Activated CD8-positive, alpha-beta memory T cell treated with anti-CD3 and anti-CD28 coated beads for 48 hours (primary cell): ENCODE measurements around the gene VGLL3.
"Not testable (repeated sequence)": the region's sequence is repeated elsewhere in the genome, so short reads cannot be mapped to it uniquely, and the experiment has no call there.

Source experiments
- DNase-seq, 3 experiments: peaks; one replicate each; pipeline ENCODE4 v3.0.0-alpha.2; 2020; ENCODE audit warnings: low read depth in 2 of 3, low spot score in 2 of 3

Gene VGLL3

DNA sequence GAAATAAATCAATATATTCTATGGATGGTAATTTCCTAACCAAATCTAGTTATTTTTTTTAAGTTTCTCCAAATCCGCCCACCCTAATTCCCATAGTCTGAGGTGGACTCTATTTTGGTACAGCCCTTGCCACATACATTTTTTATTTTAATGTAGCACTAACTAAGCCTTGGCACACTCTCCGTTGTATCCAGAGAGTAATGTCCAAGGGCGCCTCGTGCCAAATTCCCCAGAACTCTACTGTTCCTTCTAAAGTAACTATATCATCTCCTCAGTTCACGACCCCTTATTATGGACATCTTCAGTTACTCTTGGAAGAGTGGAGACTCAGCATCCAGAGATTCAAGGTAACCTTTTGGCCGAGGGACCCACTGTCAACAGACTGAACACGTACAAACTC is 1.3 kb downstream of the VGLL3 start:
- DNase-seq, result no peak

DNA sequence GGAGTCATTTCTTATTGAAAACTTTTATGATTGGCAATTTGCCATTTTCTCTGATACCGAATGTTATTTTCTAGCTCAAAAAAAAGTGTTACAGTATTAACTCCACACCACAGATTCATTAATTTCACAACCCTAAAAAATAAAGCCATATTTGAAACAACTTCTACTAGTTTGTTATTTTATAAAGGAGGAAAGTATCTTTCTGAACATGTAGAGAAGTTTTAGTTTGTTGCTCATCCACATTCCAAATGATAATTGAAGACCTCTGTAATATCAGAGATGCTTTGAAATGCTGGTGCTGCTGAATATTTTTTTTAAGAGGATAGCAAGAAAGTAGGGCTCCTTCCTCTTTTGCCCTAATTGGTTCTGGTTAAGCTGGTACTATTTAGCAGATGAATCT is 1.9 kb downstream of the VGLL3 start:
- no peak for DNase-seq

DNA sequence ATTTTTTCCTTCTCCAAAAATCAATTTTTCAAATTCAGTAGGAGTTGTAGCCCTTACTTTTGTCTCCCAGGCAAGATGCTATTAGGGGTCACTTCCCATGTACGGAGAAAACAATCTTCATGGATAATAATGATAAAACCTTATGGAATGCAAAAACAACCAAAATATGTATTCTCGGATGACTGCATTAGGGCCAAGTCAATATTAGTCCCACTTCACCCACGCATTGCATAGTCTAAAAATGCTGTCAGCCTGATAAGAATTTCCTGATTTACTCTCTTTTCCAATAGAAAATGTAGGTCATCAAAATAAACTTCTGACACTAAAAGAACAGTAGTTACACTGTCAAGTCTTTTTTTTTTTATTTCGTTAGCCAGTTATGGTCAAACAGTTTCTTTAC is 2.7 kb downstream of the VGLL3 start:
- no peak for DNase-seq

DNA sequence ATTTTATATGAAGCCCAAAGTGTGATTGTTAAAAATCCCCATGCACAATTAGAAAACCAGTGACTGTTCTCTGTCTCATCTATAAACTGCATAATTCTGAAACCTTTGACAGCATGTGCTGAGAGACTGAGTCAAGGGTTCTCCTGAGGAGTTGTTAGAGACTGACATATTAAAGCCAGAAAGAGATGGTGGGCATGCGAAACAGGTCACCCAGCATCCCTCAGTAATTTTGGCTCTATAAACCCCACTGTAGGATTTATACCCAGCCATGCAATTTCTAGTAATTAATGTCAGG is 3.6 kb downstream of the VGLL3 start:
- DNase-seq, result no peak

DNA sequence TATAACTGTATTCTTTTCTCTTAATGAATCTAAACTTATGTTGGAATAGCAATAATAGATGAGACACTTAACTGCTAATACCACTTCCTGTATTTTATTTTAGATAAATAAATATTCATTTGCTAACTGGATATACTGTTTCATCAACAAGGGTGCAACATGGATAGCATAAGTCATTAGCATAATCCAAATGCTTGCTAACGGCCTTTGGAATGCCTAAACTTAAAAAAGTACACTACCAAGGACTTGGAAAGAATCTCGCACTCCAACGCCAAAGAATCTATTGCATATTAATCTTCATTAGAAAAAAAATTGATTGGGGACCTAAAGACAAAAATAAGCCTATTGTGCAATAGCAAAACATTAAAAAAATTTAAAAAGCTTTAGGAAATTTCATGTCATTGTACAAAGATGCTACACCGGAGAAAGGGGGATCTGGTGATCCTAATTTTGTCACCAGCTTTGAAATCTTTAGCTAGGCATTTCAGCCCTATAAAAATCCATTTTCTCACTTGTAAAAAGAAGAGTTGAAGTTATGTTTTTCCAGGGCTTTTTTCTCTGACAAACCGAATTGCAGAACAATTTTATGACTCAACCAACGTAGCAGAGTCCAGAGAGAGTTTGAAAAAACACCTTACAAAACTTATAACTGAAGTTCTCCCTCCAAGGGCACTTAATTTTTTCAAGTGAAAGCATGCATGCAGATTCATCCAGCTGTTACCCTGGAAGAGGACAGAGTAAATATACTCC is 4.1 kb downstream of the VGLL3 start:
- DNase-seq, result no peak

DNA sequence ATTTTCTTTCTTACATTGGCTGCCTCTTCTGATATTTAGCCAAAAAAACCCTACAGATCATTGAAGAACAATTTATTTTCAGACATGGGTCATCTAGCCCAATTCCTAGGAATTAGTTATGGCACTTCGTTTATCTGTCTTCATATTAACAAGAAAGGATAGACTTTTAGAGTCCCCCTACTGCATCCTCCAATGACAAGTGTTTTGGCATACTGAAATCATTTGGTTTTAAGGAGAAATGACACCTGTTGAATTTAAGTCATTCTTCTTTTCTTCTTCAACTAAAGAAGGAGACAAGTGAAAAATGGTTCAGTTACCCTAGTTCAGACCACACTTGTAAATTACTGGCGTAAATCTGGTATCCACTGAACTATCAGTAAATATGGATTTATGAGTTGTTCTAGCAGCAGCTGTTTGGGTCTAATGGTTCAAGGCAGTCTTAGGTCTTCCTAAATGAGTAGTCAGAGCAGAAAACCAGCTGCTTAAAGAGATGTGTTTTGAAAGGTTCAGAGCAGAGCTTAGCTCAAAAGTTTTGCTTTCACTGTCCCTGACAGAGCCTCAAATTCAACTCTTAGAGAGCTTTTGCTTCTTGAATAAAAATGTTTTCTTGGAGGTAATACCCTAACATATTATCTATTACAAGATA is 5.6 kb downstream of the VGLL3 start:
- no peak for DNase-seq

DNA sequence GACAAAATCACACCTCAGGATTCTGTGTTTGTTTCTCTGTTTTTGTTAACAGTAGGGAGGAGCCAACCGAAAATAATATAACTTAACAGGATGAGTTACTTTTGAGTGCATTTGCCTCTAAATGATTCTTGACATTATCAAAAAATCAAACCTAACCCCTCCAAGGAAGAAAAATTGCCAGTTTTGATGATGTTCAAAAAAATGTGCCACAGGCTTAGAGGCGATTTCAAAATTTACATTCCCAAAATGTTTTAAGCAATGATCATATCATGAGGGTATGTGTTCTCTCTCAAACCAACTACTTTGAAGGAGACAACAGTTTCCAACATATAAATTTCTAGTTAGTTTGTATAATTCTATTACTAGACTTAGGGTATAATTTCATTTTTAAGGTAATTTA is 6.7 kb downstream of the VGLL3 start:
- no peak for DNase-seq

DNA sequence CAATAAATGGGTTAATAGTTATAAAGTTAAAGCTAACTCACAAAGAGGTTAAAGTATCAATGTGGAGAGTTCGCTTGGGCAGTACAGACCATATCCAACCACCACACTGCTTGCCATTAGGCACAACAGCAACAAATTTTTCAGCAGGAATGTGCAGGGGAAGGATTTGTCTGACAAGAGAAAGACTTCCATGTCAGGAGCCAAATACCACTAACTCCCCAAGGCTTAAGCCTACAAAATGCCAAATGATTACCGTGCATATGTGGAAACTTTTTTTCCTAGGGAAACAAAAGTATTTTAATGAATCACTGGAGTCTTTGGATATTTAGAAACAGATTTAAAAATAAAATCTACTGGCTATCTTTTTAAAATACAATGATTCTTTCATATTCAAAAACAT is 8.1 kb downstream of the VGLL3 start:
- no peak for DNase-seq

DNA sequence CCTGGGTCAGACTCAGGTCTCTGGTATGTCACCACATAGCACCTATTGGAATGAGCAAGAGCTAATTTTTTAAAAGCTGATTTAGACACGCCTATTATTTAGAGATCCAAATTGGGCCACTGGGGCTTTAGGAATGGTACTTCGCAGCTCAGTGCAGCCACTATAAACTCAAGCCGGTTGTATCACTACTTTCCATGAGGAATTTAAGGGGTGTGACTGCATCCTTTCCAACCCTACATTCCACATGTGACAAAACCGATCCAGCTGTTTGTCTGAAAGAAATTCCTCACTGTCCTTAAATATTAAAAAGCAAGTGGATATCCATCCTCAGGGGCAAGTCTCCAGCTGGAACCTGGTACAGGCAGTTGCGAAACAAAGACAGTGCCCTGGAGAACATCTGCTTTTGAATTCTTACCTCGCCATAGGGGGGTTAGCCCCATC is 12.8 kb downstream of the VGLL3 start:
- no peak for DNase-seq

DNA sequence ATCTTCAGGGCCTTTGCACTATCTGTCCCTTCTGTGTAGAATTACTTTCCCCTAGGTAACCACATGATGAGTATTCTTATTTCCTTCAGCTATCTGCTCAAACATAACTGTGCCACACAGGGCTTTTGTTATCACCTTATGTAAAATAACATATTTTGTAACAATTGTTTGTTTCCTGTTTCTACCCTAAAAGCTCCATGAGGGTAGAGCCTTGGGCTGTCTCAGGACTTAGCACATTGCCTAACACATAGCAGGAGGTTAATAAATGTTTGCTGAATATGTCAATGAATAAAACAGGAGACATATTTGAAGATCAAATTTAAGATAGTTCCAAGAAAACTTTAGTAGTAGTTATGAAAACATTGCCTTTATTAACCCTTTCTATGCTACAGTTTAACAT is 14.7 kb downstream of the VGLL3 start:
- DNase-seq, result no peak

DNA sequence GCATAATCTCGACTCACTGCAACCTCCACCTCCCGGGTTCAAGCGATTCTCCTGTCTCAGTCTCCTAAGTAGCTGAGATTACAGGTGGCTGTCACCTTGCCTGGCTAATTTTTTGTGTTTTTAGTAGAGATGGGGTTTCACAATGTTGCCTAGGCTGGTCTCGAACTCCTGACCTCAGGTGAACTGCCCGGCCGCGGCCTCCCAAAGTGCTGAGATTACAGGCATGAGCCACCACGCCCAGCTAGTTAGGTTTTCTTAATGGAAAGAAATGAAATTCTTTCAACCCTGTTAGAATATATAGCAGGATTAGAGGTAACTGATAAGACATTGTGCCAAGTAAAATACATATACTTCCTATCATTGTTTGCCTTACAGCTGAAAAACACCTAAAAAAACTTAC is 16.8 kb downstream of the VGLL3 start:
- not testable (repeated sequence) for DNase-seq

DNA sequence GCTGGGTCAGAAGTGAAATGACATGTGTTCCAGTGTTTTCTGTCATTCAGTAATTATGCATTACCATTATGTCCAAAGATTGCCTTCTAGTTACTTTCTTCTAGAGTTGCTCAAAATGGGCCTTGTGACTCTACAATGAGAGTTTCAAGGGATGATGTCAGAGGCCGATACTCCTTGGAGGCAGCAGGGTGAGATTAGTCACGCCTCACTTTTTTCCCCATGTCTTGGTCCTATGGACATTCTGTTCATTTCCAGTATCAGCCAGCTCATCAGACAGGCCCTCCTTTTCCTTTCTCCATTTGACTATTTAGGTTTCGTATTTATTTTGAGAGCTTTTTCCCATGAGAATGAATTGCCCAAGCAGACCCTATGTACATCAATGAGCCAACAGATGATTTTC is 17.5 kb downstream of the VGLL3 start:
- no peak for DNase-seq

DNA sequence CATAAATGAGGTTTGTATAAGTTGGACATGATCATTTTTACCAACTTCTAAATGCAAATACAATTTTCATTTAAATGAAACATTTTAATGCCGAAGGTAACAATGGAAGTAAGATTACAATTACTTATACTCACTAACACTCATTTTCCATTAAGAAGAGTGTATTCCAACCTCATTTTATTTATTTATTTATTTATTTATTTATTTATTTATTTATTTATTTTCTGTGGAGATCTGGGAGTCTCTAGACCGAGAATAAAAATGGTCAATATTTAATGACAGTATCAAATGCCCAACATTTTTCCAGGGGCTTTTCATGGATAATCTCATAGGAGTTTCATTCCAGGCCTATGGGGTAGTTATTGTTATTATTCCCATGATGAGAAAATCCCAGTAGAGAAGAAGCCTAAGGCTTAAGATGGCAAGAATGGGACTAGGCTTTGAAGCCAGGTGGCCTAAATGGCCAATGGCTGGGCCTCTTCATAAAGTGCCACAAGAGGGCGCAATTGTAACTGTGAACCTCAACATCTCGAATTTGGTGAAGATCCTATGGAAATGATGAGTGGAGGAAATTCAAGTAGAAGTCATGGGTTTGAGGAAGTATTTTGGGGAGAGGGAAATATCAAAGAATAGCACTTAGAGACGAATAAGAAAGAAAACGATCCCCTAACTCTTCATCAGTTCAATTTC is 21.3 kb downstream of the VGLL3 start:
- DNase-seq, result no peak

DNA sequence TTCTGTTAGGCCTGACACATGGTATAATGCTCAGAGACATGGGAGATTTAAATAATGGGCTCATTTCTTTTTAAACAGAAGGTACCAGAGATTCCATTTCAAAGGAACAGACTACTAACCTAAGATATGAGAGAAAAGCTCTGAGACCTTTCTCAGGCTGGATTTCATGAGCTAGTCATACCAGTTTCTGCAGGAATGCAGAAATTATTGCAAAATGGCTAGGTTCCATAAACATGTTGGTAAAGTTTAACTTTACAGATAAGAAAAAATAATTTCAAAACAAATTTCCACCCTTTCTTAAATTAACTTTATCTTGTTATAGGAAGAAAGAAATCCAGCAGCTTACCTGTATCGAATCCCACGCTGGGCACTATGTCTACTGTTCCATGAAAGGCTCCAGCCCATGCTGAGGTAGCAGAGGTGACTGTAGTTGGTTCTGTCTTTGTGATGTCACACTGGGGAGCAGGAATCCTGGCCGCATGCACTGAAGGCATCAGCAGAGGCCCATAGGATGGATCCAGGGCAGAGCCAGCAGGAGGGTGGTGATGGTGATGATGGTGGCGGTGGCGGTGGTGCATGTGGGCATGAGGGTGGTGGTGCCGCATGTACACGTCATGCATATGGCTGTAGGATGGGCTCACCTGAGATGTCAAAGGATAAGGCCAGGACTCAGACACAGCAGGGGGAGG is 22.6 kb downstream of the VGLL3 start:
- no peak for DNase-seq

DNA sequence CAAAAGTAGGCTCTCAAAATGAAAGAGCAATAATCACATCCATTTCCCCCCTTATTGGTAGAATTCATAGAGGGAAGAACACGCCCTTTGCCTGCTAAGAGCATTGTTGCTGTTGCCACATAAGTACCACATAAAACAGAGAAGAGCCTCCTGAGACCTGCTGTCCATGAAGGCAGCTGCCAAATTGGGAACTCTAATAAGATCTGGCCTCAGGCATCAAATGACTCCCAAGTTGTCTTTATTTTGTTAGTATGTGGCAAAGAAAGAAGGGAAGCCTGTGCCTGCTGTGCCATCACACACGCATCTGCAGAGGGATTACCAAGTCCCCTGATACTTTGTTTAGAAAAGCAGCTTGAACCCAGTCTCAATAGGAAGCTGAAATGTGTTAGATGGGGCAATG is 23.9 kb downstream of the VGLL3 start:
- no peak for DNase-seq

DNA sequence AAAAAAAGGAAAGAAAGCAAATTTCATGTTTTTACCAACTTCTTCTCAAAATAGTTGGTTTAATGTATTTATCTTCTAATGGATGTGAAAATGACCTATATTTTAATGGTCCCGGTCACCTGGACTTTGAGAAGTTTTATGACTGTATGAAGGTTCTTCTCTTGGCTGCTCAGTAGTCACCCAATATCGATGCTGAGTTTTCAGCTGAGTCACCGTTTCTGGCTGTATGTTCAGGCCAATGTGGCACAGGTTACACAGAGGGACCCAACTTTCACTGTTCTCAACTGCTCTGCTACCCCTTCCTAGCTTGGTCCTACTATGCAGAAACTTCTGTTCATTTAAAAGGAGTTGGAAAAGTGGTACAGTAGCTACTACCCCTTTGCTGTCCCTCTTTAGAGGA is 25.8 kb downstream of the VGLL3 start:
- DNase-seq, result no peak

DNA sequence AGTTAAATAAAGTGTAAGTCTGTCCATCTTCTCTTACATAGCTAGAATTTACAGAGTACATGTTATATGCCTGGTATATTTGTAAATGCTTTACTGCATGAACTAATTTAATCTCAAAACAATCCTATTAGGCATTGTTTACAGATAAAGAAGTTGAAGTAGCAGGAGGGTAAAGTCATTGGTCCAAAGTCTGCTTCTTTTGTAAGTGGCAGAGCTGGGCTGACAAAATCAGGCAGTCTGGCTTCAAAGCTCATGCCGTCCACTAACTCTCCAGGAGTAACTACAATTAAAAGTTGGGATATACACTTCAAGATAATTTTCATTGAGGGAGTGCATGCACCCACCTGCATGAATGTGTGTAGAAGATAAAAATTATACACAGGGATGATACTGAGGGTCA is 27.3 kb downstream of the VGLL3 start:
- DNase-seq, result no peak

DNA sequence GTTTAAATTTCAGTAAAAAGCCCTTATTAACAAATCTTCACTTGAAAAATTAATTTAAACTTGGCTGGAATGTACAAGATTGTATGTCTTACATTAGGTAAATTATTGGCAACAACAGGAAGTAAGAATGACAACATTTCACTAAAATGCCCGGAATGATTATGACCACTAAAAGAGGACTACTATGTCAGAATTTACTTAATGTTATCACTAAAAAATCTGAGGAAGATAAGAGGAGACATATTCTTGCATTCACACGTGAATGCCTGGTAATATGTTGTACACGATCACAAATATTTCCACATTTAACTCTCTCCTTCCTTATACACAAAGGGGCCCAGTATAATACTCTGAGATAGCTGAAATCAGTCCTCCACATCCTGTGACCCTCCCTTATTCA is 29.7 kb downstream of the VGLL3 start:
- no peak for DNase-seq

DNA sequence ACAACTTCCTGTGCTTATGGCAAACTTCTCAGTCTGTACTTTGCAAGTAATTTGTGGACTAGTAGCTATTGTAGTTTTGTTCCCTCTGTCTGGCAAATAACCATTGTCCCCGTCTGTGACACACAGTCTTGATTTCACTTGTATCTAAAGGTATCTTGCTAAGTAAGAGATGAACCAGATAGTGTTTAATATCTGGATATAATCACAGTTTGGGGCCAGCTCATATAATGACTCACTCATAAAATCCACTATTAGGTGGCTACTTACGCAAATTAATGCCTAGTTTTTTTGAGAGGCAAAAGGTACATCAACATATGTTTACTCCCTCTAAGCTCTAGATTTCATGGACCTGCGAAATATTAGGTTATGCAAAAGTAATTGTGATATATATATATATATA is 30.4 kb downstream of the VGLL3 start:
- no peak for DNase-seq

DNA sequence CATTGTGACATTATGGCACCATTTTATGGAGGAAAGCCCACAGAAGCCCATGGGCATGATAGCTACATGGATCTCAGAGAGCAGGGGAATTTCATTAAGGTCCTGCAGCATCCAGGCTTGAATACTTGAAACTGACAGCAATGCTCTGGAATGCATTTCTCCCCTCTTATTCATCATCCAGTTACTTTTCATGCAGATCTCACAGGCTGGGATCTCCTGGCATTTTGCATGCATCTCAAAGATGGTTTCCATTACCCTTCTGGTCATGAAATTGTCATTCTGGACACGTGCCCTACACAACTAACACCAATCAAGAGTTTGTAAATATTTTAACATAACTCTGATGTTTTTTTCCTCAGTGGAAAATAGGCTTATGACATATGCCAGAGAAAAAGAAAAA is 32.4 kb downstream of the VGLL3 start:
- DNase-seq, result no peak

DNA sequence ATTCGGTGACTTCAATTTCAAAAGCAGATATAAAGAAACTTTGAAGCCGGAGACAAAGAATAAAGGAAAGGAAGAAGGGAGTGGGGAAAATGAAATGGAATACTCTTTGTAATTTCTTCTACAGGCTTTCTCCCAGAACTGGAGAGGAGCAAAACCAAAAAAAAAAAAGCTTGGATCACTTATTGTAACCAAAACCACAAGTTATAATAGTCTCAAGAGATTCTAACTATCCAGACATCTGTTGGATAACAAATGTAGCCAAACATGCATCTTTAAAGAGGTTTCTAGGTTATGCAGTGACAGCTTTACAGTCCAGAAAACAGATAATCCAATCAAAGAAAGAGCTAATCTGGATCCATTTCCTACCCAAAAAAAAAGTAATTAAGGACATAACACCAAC is 36.2 kb downstream of the VGLL3 start:
- no peak for DNase-seq

DNA sequence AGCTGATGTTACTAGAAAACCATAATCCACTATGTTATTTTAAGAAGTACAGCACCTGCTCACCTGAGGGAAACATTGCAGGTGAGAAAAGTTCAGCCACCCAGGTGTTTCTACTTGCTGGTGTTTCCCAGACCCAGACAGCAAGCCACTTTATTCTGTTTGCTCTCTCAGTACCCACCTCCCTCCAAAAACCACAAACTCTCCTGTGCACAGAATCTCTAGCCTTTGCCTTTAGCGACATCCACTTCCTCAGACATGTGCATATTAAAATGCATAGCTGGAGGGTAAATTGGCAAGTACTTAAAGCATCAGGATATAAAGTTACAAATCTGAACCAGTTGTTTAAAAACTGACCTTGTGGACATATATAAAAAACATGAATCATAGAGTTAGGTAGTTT is 36.7 kb downstream of the VGLL3 start:
- DNase-seq, result no peak
